Measurements from ENCODE around the gene RBM23. TPM values are rescaled to one million over a fixed set of nuclear protein-coding genes. Genes with fewer than 3 reads are reported as not detected.

The RBM23 gene
- polyA plus RNA-seq, 1 of the 3 experiments (the other 2 are of a cell fraction): 65.5 TPM

- TF ChIP-seq USF1 (IDR thresholded peaks at IDR 0.05; ENCODE audit: borderline replicate concordance, low read depth) (no peak), CHD2 (IDR thresholded peaks at IDR 0.05; ENCODE audit: low read length, partially characterized antibody) (no peak), FOSL2 (IDR thresholded peaks at IDR 0.05; ENCODE audit: borderline replicate concordance, low read depth) (no peak), NFIC (IDR thresholded peaks at IDR 0.05; ENCODE audit: borderline replicate concordance) (no peak), EP300 (IDR thresholded peaks at IDR 0.05; ENCODE audit: borderline replicate concordance in 1 of 2, low read depth in 1 of 2, low read length in 1 of 2) (no peak)
Measured at GRCh38 chr14:22844221-22845102, 74.5 kb downstream of the RBM23 start (continued).

Small RNA genes lying within 50 kb of the gene (small RNA-seq; reads per million reads assigned to genes)
- gene RF00019: 0 reads per million in 7 experiments

Other genes with a start within 250 kb of the RBM23 start
- 119 and 133 TPM in 2 replicates for gene OXA1L, start 152.5 kb downstream of the RBM23 start, polyA plus RNA-seq (2012; rRNA removed)
- 0.19 and 0.30 TPM in 2 replicates for gene SLC7A7, start 103.7 kb downstream of the RBM23 start, polyA plus RNA-seq (2012; rRNA removed)
- 80.8 and 116 TPM in 2 replicates for gene MRPL52, start 89.3 kb downstream of the RBM23 start, polyA plus RNA-seq (2012; rRNA removed)
- 139 and 142 TPM in 2 replicates for gene MMP14, start 82.6 kb downstream of the RBM23 start, polyA plus RNA-seq (2012; rRNA removed)
- gene LRP10, start 47.4 kb downstream of the RBM23 start, polyA plus RNA-seq (2012; rRNA removed): 87.8 and 117 TPM in 2 replicates
- gene REM2, start 35.9 kb downstream of the RBM23 start, polyA plus RNA-seq (2012; rRNA removed): 0.26 and 0.36 TPM in 2 replicates
- 132 and 174 TPM in 2 replicates for gene PRMT5, start 10.2 kb upstream of the RBM23 start, polyA plus RNA-seq (2012; rRNA removed)
- 25.0 and 27.3 TPM in 2 replicates for gene HAUS4, start 37.9 kb upstream of the RBM23 start, polyA plus RNA-seq (2012; rRNA removed)
- 24.4 and 36.2 TPM in 2 replicates for gene AJUBA, start 63.4 kb upstream of the RBM23 start, polyA plus RNA-seq (2012; rRNA removed)
- gene C14orf93, start 91.0 kb upstream of the RBM23 start, polyA plus RNA-seq (2012; rRNA removed): 9.1 and 9.5 TPM in 2 replicates
- 337 and 401 TPM in 2 replicates for gene PSMB5, start 115.8 kb upstream of the RBM23 start, polyA plus RNA-seq (2012; rRNA removed)
- not detected in 2 replicates for gene PSMB11, start 123.1 kb upstream of the RBM23 start, polyA plus RNA-seq (2012; rRNA removed)
- 30.8 and 36.7 TPM in 2 replicates for gene CDH24, start 138.4 kb upstream of the RBM23 start, polyA plus RNA-seq (2012; rRNA removed)
- 159 and 195 TPM in 2 replicates for gene ACIN1, start 176.0 kb upstream of the RBM23 start, polyA plus RNA-seq (2012; rRNA removed)
- 55.2 and 73.3 TPM in 2 replicates for gene C14orf119, start 176.4 kb upstream of the RBM23 start, polyA plus RNA-seq (2012; rRNA removed)
- not detected in 2 replicates for gene CIROP, start 185.8 kb upstream of the RBM23 start, polyA plus RNA-seq (2012; rRNA removed)
- not detected in 2 replicates for gene CEBPE, start 200.1 kb upstream of the RBM23 start, polyA plus RNA-seq (2012; rRNA removed)